H9 (cell line): ENCODE data around the gene N4BP2. TPM values are rescaled to one million over a fixed set of nuclear protein-coding genes. Genes with fewer than 3 reads are reported as not detected.
"Not testable (repeated sequence)": the region's sequence is repeated elsewhere in the genome, so short reads cannot be mapped to it uniquely, and the experiment has no call there.

Experiments used
- DNase-seq: peaks from one replicate; pipeline ENCODE4 v3.0.0-alpha.2; 2017
- H2AFZ ChIP-seq: one replicate; pipeline ENCODE4 v1.6.1; 2013; ENCODE audit warnings: mild to moderate bottlenecking, low read length, control low read depth, moderate library complexity
- H2AK5ac ChIP-seq: 2 replicates; pipeline ENCODE4 v1.6.1; 2013; ENCODE audit warnings: low read length, control low read depth, mixed read lengths; ENCODE audit not compliant: insufficient read length
- H2BK120ac ChIP-seq: one replicate; pipeline ENCODE4 v1.6.1; 2013; ENCODE audit warnings: low read depth, mild to moderate bottlenecking, low read length, control low read depth, inconsistent platforms; ENCODE audit not compliant: poor library complexity, severe bottlenecking
- H2BK12ac ChIP-seq: 2 replicates; pipeline ENCODE4 v1.6.1; 2013; ENCODE audit warnings: low read length, control low read depth, mixed read lengths, low read depth; ENCODE audit not compliant: insufficient read length
- H2BK15ac ChIP-seq: 2 replicates; pipeline ENCODE4 v1.6.1; 2013; ENCODE audit warnings: low read depth, low read length, control low read depth
- H2BK20ac ChIP-seq: one replicate; pipeline ENCODE4 v1.6.1; 2013; ENCODE audit warnings: low read depth, mild to moderate bottlenecking, low read length, control low read depth, inconsistent platforms; ENCODE audit not compliant: poor library complexity, severe bottlenecking
- H2BK5ac ChIP-seq: 2 replicates; pipeline ENCODE4 v1.6.1; 2013; ENCODE audit warnings: low read length, control low read depth, mixed read lengths; ENCODE audit not compliant: insufficient read length
- H3K14ac ChIP-seq: 2 replicates; pipeline ENCODE4 v1.6.1; 2013; ENCODE audit warnings: low read length, control low read depth; ENCODE audit not compliant: insufficient read depth
- H3K18ac ChIP-seq: 2 replicates; pipeline ENCODE4 v1.6.1; 2013; ENCODE audit warnings: low read depth, mild to moderate bottlenecking, mixed read lengths, low read length, control low read depth; ENCODE audit not compliant: insufficient read length
- H3K23ac ChIP-seq: 2 replicates; pipeline ENCODE4 v1.6.1; 2013; ENCODE audit warnings: low read length, control low read depth, mixed read lengths, low read depth; ENCODE audit not compliant: insufficient read length
- H3K23me2 ChIP-seq: 2 replicates; pipeline ENCODE4 v1.6.1; 2013; ENCODE audit warnings: low read depth, mild to moderate bottlenecking, mixed read lengths, low read length, control low read depth; ENCODE audit not compliant: insufficient read length, poor library complexity, severe bottlenecking
- H3K27ac ChIP-seq: 2 replicates; pipeline ENCODE4 v1.5.1; 2013; ENCODE audit warnings: low read length, control low read depth, mixed read lengths, low read depth; ENCODE audit not compliant: insufficient read length
- H3K27me3 ChIP-seq: 2 replicates; pipeline ENCODE4 v1.6.1; 2013; ENCODE audit warnings: low read length, control low read depth, inconsistent platforms; ENCODE audit not compliant: insufficient read depth
- H3K4ac ChIP-seq: 2 replicates; pipeline ENCODE4 v1.6.1; 2013; ENCODE audit warnings: low read depth, mild to moderate bottlenecking, control low read depth, inconsistent platforms, low read length, moderate library complexity
- H3K4me1 ChIP-seq: 2 replicates; pipeline ENCODE4 v1.6.1; 2013; ENCODE audit warnings: low read length, control low read depth, inconsistent platforms; ENCODE audit not compliant: insufficient read depth
- H3K4me2 ChIP-seq: 2 replicates; pipeline ENCODE4 v1.6.1; 2013; ENCODE audit warnings: low read length, control low read depth, mixed read lengths; ENCODE audit not compliant: insufficient read length, insufficient read depth
- H3K56ac ChIP-seq: 2 replicates; pipeline ENCODE4 v1.6.1; 2013; ENCODE audit warnings: low read depth, mild to moderate bottlenecking, mixed read lengths, low read length, control low read depth; ENCODE audit not compliant: insufficient read length
- H3K79me1 ChIP-seq: 2 replicates; pipeline ENCODE4 v1.6.1; 2013; ENCODE audit warnings: low read depth, mild to moderate bottlenecking, moderate library complexity, low read length, control low read depth, inconsistent platforms; ENCODE audit not compliant: insufficient read depth, poor library complexity, severe bottlenecking
- H3K79me2 ChIP-seq: 2 replicates; pipeline ENCODE4 v1.6.1; 2013; ENCODE audit warnings: low read length, control low read depth, inconsistent platforms; ENCODE audit not compliant: insufficient read depth
- H3K9ac ChIP-seq: 2 replicates; pipeline ENCODE4 v1.6.1; 2013; ENCODE audit warnings: low read length, control low read depth, mixed read lengths; ENCODE audit not compliant: insufficient read length; ENCODE audit errors: extremely low read depth
- H3K9me3 ChIP-seq: one replicate; pipeline ENCODE4 v1.6.1; 2013; ENCODE audit warnings: low read depth, low read length, inconsistent platforms; ENCODE audit not compliant: control insufficient read depth
- H3T11ph ChIP-seq: one replicate; pipeline ENCODE4 v1.6.1; 2013; ENCODE audit warnings: mild to moderate bottlenecking, low read length, control low read depth, inconsistent platforms
- H4K20me1 ChIP-seq: one replicate; pipeline ENCODE4 v1.6.1; 2013; ENCODE audit not compliant: control insufficient read depth, insufficient read length, insufficient read depth
- H4K5ac ChIP-seq: 2 replicates; pipeline ENCODE4 v1.6.1; 2013; ENCODE audit warnings: low read depth, mild to moderate bottlenecking, mixed read lengths, low read length, control low read depth; ENCODE audit not compliant: insufficient read length
- H4K8ac ChIP-seq: replicated peaks from 2 replicates; pipeline ENCODE4 v1.6.1; 2013; ENCODE audit warnings: low read length, control low read depth, mixed read lengths, low read depth; ENCODE audit not compliant: insufficient read length
- H4K91ac ChIP-seq: 2 replicates; pipeline ENCODE4 v1.6.1; 2013; ENCODE audit warnings: low read depth, mild to moderate bottlenecking, moderate library complexity, mixed read lengths, low read length, control low read depth; ENCODE audit not compliant: insufficient read length
- H3K27ac Mint-ChIP-seq, 3 experiments: 2 replicates in 2 of 3; 3 replicates in 1 of 3; pipeline ENCODE4 v1.8.0; 2020 to 2021; ENCODE audit warnings: mixed read lengths in 3 of 3, mild to moderate bottlenecking in 1 of 3, moderate library complexity in 1 of 3
- H3K27me3 Mint-ChIP-seq: 2 replicates; pipeline ENCODE4 v1.8.0; 2021; ENCODE audit warnings: low read depth, mild to moderate bottlenecking, moderate library complexity, mixed read lengths
- H3K36me3 Mint-ChIP-seq, 3 experiments: 2 replicates in 2 of 3; 3 replicates in 1 of 3; pipeline ENCODE4 v1.8.0; 2020 to 2021; ENCODE audit warnings: low read depth in 3 of 3, mixed read lengths in 3 of 3; ENCODE audit not compliant: insufficient read depth in 1 of 3
- H3K4me1 Mint-ChIP-seq, 2 experiments: 2 replicates each; pipeline ENCODE4 v1.8.0; 2020; ENCODE audit warnings: mixed read lengths in 2 of 2
- H3K4me3 Mint-ChIP-seq, 2 experiments: 2 replicates in 1 of 2; 3 replicates in 1 of 2; pipeline ENCODE4 v1.8.0; 2020 to 2021; ENCODE audit warnings: mild to moderate bottlenecking in 2 of 2, mixed read lengths in 2 of 2, moderate library complexity in 1 of 2
- H3K9me3 Mint-ChIP-seq, 2 experiments: 2 replicates in 1 of 2; 3 replicates in 1 of 2; pipeline ENCODE4 v1.8.0; 2020; ENCODE audit warnings: mild to moderate bottlenecking in 2 of 2, mixed read lengths in 2 of 2, moderate library complexity in 1 of 2
- WGBS: extraction: QIAGEN DNeasy Blood & Tissue Kit; methylation state at CpG from one replicate; pipeline ENCODE4 v1.1.7; 2013; ENCODE audit warnings: missing lambda C conversion rate, low lambda C conversion rate, mixed read lengths; ENCODE audit not compliant: insufficient read length; ENCODE audit errors: extremely low coverage; 5-methylcytosine and 5-hydroxymethylcytosine counted together
- total RNA-seq: library from RNA; stranded (reverse); gene quantifications from 2 replicates; pipeline ENCODE4 v1.2.1, GENCODE V29; 2021

Gene N4BP2
- total RNA-seq, 1 experiment from 2014 or later, result 35.0 TPM

GRCh38 chr4:40024049-40024448 lies 32.6 kb upstream of the N4BP2 start:
- not testable (repeated sequence) for H3K36me3 Mint-ChIP-seq, H2BK12ac ChIP-seq, H3K79me2 ChIP-seq, H3T11ph ChIP-seq, H4K8ac ChIP-seq, H3K4me3 Mint-ChIP-seq, H3K4me1 Mint-ChIP-seq, H3K4me2 ChIP-seq, H3K4me1 ChIP-seq, H4K20me1 ChIP-seq, H3K79me1 ChIP-seq, DNase-seq, H4K91ac ChIP-seq, H2BK20ac ChIP-seq, H3K9ac ChIP-seq, H3K27me3 ChIP-seq, H2BK5ac ChIP-seq, H3K9me3 ChIP-seq, H2BK120ac ChIP-seq, H4K5ac ChIP-seq, H3K27me3 Mint-ChIP-seq, H3K27ac ChIP-seq, H3K23me2 ChIP-seq, H3K4ac ChIP-seq, H3K27ac Mint-ChIP-seq, H2BK15ac ChIP-seq, H3K23ac ChIP-seq, H3K9me3 Mint-ChIP-seq, H3K18ac ChIP-seq, H3K14ac ChIP-seq, H2AK5ac ChIP-seq, H2AFZ ChIP-seq, H3K56ac ChIP-seq
- no CpG with 5 or more reads among the region's 7 CpGs for WGBS
